Measurements from ENCODE around the gene TMEM156. TPM values are rescaled to one million over a fixed set of nuclear protein-coding genes. Genes with fewer than 3 reads are reported as not detected.
"Not testable (repeated sequence)": the region's sequence is repeated elsewhere in the genome, so short reads cannot be mapped to it uniquely, and the experiment has no call there.

TMEM156 gene
- total RNA-seq, 2 experiments from 2014 or later: 18.4 TPM

GRCh38 chr4:39004758-39005157 is 27.5 kb downstream of the TMEM156 start:
- ATAC-seq (ENCODE audit: poor library complexity) (no peak), DNase-seq (no peak)
- Mint-ChIP-seq H3K27me3 (no peaks in the 10 kb centered on the region), H3K36me3 (ENCODE audit: low read depth) (peaks cover 21% of the 10 kb centered on the region), H3K9me3 (peaks cover 2% of the 10 kb centered on the region), H3K4me3 (no peak overlapping the region), H3K27ac (no peak overlapping the region), H3K4me1 (ENCODE audit: low read depth) (peaks cover 23% of the 10 kb centered on the region)
- ChIA-PET POLR2A (no interaction called here), CTCF (no interaction called here)
- intact Hi-C loops (cut with DNase I, micrococcal nuclease): no loop called here
- Histone ChIP-seq H3K27ac (ENCODE audit: low read depth in 1 of 2, low read length in 2 of 2) (no peak overlapping the region), H3K4me1 (ENCODE audit: insufficient read depth, low read length) (no peaks in the 10 kb centered on the region), H3K9me3 (ENCODE audit: control insufficient read depth in 1 of 2, insufficient read depth in 1 of 2, low read length in 2 of 2) (peaks cover 0 to 4% of the 10 kb centered on the region in 2 experiments), H3K27me3 (ENCODE audit: control insufficient read depth in 1 of 2, insufficient read depth in 2 of 2, low read length in 2 of 2) (no peaks in the 10 kb centered on the region), H3K4me3 (ENCODE audit: low read length) (no peak overlapping the region), H3K36me3 (ENCODE audit: insufficient read depth, low read length) (no peaks in the 10 kb centered on the region)
- TF ChIP-seq, protein P1, sequence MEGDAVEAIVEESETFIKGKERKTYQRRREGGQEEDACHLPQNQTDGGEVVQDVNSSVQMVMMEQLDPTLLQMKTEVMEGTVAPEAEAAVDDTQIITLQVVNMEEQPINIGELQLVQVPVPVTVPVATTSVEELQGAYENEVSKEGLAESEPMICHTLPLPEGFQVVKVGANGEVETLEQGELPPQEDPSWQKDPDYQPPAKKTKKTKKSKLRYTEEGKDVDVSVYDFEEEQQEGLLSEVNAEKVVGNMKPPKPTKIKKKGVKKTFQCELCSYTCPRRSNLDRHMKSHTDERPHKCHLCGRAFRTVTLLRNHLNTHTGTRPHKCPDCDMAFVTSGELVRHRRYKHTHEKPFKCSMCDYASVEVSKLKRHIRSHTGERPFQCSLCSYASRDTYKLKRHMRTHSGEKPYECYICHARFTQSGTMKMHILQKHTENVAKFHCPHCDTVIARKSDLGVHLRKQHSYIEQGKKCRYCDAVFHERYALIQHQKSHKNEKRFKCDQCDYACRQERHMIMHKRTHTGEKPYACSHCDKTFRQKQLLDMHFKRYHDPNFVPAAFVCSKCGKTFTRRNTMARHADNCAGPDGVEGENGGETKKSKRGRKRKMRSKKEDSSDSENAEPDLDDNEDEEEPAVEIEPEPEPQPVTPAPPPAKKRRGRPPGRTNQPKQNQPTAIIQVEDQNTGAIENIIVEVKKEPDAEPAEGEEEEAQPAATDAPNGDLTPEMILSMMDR (IDR thresholded peaks at IDR 0.05): no peak

- H3K4me1 ChIP-seq (ENCODE audit: insufficient read depth, low read length); POLR2A ChIA-PET; intact Hi-C loops (cut with DNase I, micrococcal nuclease); H3K27me3 ChIP-seq (ENCODE audit: control insufficient read depth in 1 of 2, insufficient read depth in 2 of 2, low read length in 2 of 2); H3K27ac Mint-ChIP-seq; H3K9me3 ChIP-seq (ENCODE audit: control insufficient read depth in 1 of 2, insufficient read depth in 1 of 2, low read length in 2 of 2); ATAC-seq (ENCODE audit: poor library complexity); DNase-seq; H3K4me3 ChIP-seq (ENCODE audit: low read length); H3K9me3 Mint-ChIP-seq; H3K27me3 Mint-ChIP-seq; CTCF ChIA-PET; H3K27ac ChIP-seq (ENCODE audit: low read depth in 1 of 2, low read length in 2 of 2); H3K4me3 Mint-ChIP-seq: not testable (repeated sequence)
- H3K4me1 Mint-ChIP-seq (ENCODE audit: low read depth): peaks cover 10% of the 10 kb centered on the region
- H3K36me3 Mint-ChIP-seq (ENCODE audit: low read depth): peaks cover 43% of the 10 kb centered on the region
- peaks cover 11% of the 10 kb centered on the region for H3K36me3 ChIP-seq (ENCODE audit: insufficient read depth, low read length)
Observed at GRCh38 chr4:39002058-39002457, 30.2 kb downstream of the TMEM156 start.

GRCh38 chr4:38995660-38996005 is 36.6 kb downstream of the TMEM156 start:
- H3K36me3 Mint-ChIP-seq (ENCODE audit: low read depth): peaks cover 72% of the 10 kb centered on the region
- no peak overlapping the region for H3K4me3 Mint-ChIP-seq
- no peak overlapping the region for H3K27ac ChIP-seq (ENCODE audit: low read depth in 1 of 2, low read length in 2 of 2)
- no peaks in the 10 kb centered on the region for H3K4me1 ChIP-seq (ENCODE audit: insufficient read depth, low read length)
- DNase-seq: no peak
- H3K4me3 ChIP-seq (ENCODE audit: low read length): no peak overlapping the region
- H3K4me1 Mint-ChIP-seq (ENCODE audit: low read depth): no peaks in the 10 kb centered on the region
- ATAC-seq (ENCODE audit: poor library complexity): no peak
- peaks cover 0 to 8% of the 10 kb centered on the region in 2 experiments for H3K9me3 ChIP-seq (ENCODE audit: control insufficient read depth in 1 of 2, insufficient read depth in 1 of 2, low read length in 2 of 2)
- TF ChIP-seq, protein P1 (IDR thresholded peaks at IDR 0.05): no peak
- H3K9me3 Mint-ChIP-seq: peaks cover 4% of the 10 kb centered on the region
- ChIA-PET CTCF (no interaction called here), POLR2A (no interaction called here)
- intact Hi-C loops (cut with DNase I, micrococcal nuclease): no loop called here
- H3K27me3 ChIP-seq (ENCODE audit: control insufficient read depth in 1 of 2, insufficient read depth in 2 of 2, low read length in 2 of 2): no peaks in the 10 kb centered on the region
- peaks cover 35% of the 10 kb centered on the region for H3K36me3 ChIP-seq (ENCODE audit: insufficient read depth, low read length)
- no peaks in the 10 kb centered on the region for H3K27me3 Mint-ChIP-seq
- no peak overlapping the region for H3K27ac Mint-ChIP-seq

DNA sequence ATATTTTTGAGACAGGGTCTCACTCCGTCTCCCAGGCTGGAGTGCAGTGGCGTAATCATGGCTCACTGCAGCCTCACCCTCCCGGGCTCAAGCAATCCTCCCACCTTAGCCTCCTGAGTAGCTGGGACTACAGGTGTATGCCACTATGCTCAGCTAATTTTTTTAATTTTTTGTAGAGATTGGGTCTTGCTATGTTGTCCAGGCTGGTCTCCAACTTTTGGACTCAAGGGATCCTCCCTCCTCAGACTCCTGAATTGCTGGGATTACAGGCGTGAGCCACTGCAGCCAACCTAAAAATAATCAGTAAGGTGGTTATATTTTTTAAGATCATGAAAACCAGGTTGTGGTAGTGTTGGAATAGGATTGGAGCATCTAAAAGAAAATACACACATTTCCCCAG is 38.1 kb downstream of the TMEM156 start:
- Histone ChIP-seq H3K27me3 (ENCODE audit: control insufficient read depth in 1 of 2, insufficient read depth in 2 of 2, low read length in 2 of 2) (no peaks in the 10 kb centered on the region), H3K4me1 (ENCODE audit: insufficient read depth, low read length) (no peaks in the 10 kb centered on the region), H3K36me3 (ENCODE audit: insufficient read depth, low read length) (peaks cover 31% of the 10 kb centered on the region), H3K27ac (ENCODE audit: low read depth in 1 of 2, low read length in 2 of 2) (no peak overlapping the region), H3K9me3 (ENCODE audit: control insufficient read depth in 1 of 2, insufficient read depth in 1 of 2, low read length in 2 of 2) (no peaks in the 10 kb centered on the region), H3K4me3 (ENCODE audit: low read length) (no peak overlapping the region)
- no peak overlapping the region for H3K27ac Mint-ChIP-seq
- H3K4me3 Mint-ChIP-seq: no peak overlapping the region
- intact Hi-C loops (cut with DNase I, micrococcal nuclease): no loop called here
- H3K27me3 Mint-ChIP-seq: no peaks in the 10 kb centered on the region
- DNase-seq: no peak
- no peaks in the 10 kb centered on the region for H3K9me3 Mint-ChIP-seq
- CTCF ChIA-PET: interaction anchor here (1.2 kb wide), 1 partner anchor 141 kb away, joined by 3 read pairs; no protein-coding TSS in a partner anchor
- POLR2A ChIA-PET: interaction anchor here (0.8 kb wide), 1 partner anchor 9 kb away, joined by 3 read pairs; no protein-coding TSS in a partner anchor
- H3K36me3 Mint-ChIP-seq (ENCODE audit: low read depth): peaks cover 72% of the 10 kb centered on the region
- ATAC-seq (ENCODE audit: poor library complexity): no peak
- TF ChIP-seq, protein P1 (IDR thresholded peaks at IDR 0.05): no peak
- no peaks in the 10 kb centered on the region for H3K4me1 Mint-ChIP-seq (ENCODE audit: low read depth)
